GM21515 (cell line): ENCODE data around the gene PIK3AP1.
"Not testable (repeated sequence)": the region's sequence is repeated elsewhere in the genome, so short reads cannot be mapped to it uniquely, and the experiment has no call there.

Experiments
- ATAC-seq: cut with Tn5 transposase; IDR thresholded peaks from one replicate; pipeline ENCODE4 v1.9.1; 2021; ENCODE audit not compliant: unreplicated experiment

PIK3AP1 gene

GRCh38 chr10:96584474-96584873 is 135.8 kb downstream of the PIK3AP1 start:
- no peak for ATAC-seq

GRCh38 chr10:96584035-96584434 is 136.3 kb downstream of the PIK3AP1 start:
- ATAC-seq, result no peak

- no peak for ATAC-seq
Observed at GRCh38 chr10:96579133-96579532, 141.2 kb downstream of the PIK3AP1 start.

- ATAC-seq, result no peak
Observed at GRCh38 chr10:96578633-96579032, 141.7 kb downstream of the PIK3AP1 start.

- no peak for ATAC-seq
Observed at GRCh38 chr10:96578022-96578421, 142.3 kb downstream of the PIK3AP1 start.

- no peak for ATAC-seq
Observed at GRCh38 chr10:96577069-96577468, 143.2 kb downstream of the PIK3AP1 start.

GRCh38 chr10:96576277-96576980 is 143.9 kb downstream of the PIK3AP1 start:
- no peak for ATAC-seq

- ATAC-seq, result not testable (repeated sequence)
Observed at GRCh38 chr10:96574564-96574963, 145.8 kb downstream of the PIK3AP1 start.

- no peak for ATAC-seq
Observed at GRCh38 chr10:96573036-96573435, 147.3 kb downstream of the PIK3AP1 start.

- no peak for ATAC-seq
Observed at GRCh38 chr10:96570983-96571964, 149.0 kb downstream of the PIK3AP1 start.

GRCh38 chr10:96570511-96570910 is 149.8 kb downstream of the PIK3AP1 start:
- ATAC-seq, result no peak

- ATAC-seq, result no peak
Observed at GRCh38 chr10:96568402-96568801, 151.9 kb downstream of the PIK3AP1 start.

GRCh38 chr10:96565774-96566173 is 154.5 kb downstream of the PIK3AP1 start:
- no peak for ATAC-seq

GRCh38 chr10:96560966-96561887 is 159.1 kb downstream of the PIK3AP1 start:
- ATAC-seq, result no peak

GRCh38 chr10:96560489-96560888 is 159.8 kb downstream of the PIK3AP1 start:
- ATAC-seq, result no peak

GRCh38 chr10:96556003-96556402 is 164.3 kb downstream of the PIK3AP1 start:
- no peak for ATAC-seq

- no peak for ATAC-seq
Observed at GRCh38 chr10:96555330-96555729, 165.0 kb downstream of the PIK3AP1 start.

GRCh38 chr10:96548589-96548988 is 171.7 kb downstream of the PIK3AP1 start:
- ATAC-seq, result no peak

GRCh38 chr10:96545558-96545957 is 174.8 kb downstream of the PIK3AP1 start:
- ATAC-seq, result not testable (repeated sequence)
